BLaER1 treated with 17β-estradiol and CSF1 and Interleukin-3, amounts not matched to agents 10 nM and 100 nM (cell line): ENCODE data around the gene HNRNPM.

ENCODE experiments used
- H3K27ac ChIP-seq, 11 experiments: shearing (Covaris generic); formaldehyde crosslinking; 2 replicates each; pipeline ENCODE4 v1.8.1; 2022
- H3K27me3 ChIP-seq, 11 experiments: shearing (Covaris generic); formaldehyde crosslinking; 2 replicates each; pipeline ENCODE4 v1.8.1; 2022
- H3K36me3 ChIP-seq, 11 experiments: shearing (Covaris generic); formaldehyde crosslinking; 2 replicates each; pipeline ENCODE4 v1.8.1; 2022
- H3K4me1 ChIP-seq, 10 experiments: shearing (Covaris generic); formaldehyde crosslinking; 2 replicates each; pipeline ENCODE4 v1.8.1; 2022
- H3K4me2 ChIP-seq, 11 experiments: shearing (Covaris generic); formaldehyde crosslinking; 2 replicates each; pipeline ENCODE4 v1.8.1; 2022
- H3K4me3 ChIP-seq, 10 experiments: shearing (Covaris generic); formaldehyde crosslinking; 2 replicates each; pipeline ENCODE4 v1.8.1; 2022
- H3K9ac ChIP-seq, 11 experiments: shearing (Covaris generic); formaldehyde crosslinking; 2 replicates each; pipeline ENCODE4 v1.8.1; 2022
- H3K9me3 ChIP-seq, 11 experiments: shearing (Covaris generic); formaldehyde crosslinking; replicated peaks in 1 of 11; 2 replicates each; pipeline ENCODE4 v1.8.1; 2022
- H4K20me1 ChIP-seq, 11 experiments: shearing (Covaris generic); formaldehyde crosslinking; 2 replicates each; pipeline ENCODE4 v1.8.1; 2022
- Cebpa-rat ChIP-seq, 11 experiments: shearing (Covaris generic); IDR thresholded peaks; 2 replicates each; pipeline ENCODE4 v1.8.1; 2022

HNRNPM gene

DNA sequence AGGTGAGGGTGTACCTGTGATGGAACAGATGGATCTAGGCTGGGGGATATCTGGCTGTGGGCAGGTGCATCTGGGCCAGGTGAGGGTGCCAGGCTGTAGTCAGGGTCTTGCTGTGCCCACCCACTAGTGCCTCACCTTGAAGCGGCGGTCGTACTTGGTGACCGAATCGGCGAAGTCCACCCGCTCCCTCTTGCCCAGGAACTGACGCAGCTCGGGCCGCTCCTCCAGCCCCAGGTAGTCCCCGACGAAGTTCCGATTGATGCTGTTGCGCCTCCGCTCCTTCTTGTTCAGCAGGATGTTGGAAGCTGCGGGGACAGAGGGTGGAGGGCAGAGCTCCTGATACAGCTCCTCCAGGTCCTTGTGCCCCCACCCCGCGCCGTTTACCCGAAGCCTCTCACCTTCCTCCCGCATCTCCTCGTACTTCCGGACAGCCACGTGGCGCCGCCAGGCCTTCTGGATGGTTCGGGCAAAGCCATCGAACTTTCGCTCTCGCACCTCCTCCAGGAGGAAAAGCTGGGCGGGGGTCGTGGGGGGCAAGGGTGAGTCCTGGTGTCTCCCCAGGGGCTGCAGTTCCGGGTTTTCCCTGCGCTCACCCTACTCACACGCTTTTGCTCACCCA lies 85.4 kb downstream of the HNRNPM start:
- H3K9ac ChIP-seq: no peak overlapping the region
- no peak overlapping the region for H3K4me2 ChIP-seq

DNA sequence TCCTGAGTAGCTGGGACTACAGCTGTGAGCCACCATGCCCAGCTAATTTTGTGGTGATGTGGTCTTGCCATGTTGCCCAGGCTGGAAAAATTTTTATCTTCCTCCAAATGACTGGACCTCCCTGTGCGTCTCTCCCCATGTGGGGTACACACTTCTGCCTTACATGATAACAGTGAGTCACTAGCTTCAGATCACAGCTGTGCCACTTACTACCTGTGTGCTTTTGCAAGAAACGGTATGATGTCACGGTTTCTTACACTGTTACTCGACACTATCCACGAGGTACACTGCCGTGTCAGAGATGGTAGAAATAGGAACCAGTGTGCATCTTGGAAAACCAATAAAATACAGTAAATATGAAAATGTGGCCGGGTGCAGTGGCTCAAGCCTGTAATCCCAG lies 86.7 kb downstream of the HNRNPM start:
- Histone ChIP-seq H3K27me3 (no peaks in the 10 kb centered on the region), H3K4me3 (no peak overlapping the region), H3K36me3 (peaks cover 0 to 100% (median 100%) of the 10 kb centered on the region in 11 experiments; a peak in 21 of 22 replicates), H3K4me2 (no peak overlapping the region), H3K9ac (no peak overlapping the region), H3K9me3 (peaks cover 0 to 31% (median 9%) of the 10 kb centered on the region in 11 experiments; a peak in 14 of 22 replicates), H3K4me1 (peaks cover 0 to 28% (median 11%) of the 10 kb centered on the region in 10 experiments; a peak in 14 of 20 replicates), H4K20me1 (peaks cover 0 to 100% (median 71%) of the 10 kb centered on the region in 11 experiments; a peak in 15 of 22 replicates), H3K27ac (no peak overlapping the region)
- no peak for TF ChIP-seq Cebpa-rat (IDR thresholded peaks at IDR 0.05)

More for the DNA sequence above, 85.4 kb downstream of the HNRNPM start:
- peaks cover 0 to 39% (median 20%) of the 10 kb centered on the region in 11 experiments; a peak in 16 of 22 replicates for H3K9me3 ChIP-seq
- peaks cover 0 to 100% (median 77%) of the 10 kb centered on the region in 11 experiments; a peak in 15 of 22 replicates for H4K20me1 ChIP-seq
- H3K4me1 ChIP-seq: peaks cover 6 to 39% (median 16%) of the 10 kb centered on the region in 10 experiments; a peak in 15 of 20 replicates
- H3K36me3 ChIP-seq: peaks cover 8 to 100% (median 100%) of the 10 kb centered on the region in 11 experiments; a peak in 21 of 22 replicates
- H3K27ac ChIP-seq: no peak overlapping the region
- no peaks in the 10 kb centered on the region for H3K27me3 ChIP-seq
- TF ChIP-seq Cebpa-rat (IDR thresholded peaks at IDR 0.05): no peak
- no peak overlapping the region for H3K4me3 ChIP-seq

DNA sequence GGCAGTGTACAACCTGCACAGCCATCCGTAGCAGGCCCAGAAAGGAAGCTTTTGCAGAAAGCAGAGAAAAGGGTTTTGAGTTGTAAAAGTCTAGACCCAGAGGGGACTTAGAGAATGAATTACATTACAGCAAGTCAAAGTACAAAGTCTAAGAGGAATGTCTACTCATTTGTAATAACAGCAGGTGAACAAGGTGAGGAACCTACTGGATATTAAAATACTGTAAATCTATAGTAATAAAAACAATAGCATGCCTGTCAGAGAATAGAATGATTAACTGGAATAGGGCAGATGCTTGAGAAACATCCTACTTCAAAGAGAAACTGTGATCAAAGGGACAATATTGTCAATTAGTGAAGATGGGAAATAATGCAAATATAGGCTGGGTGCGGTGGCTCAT lies 87.5 kb downstream of the HNRNPM start:
- no peak for TF ChIP-seq Cebpa-rat (IDR thresholded peaks at IDR 0.05)
- H3K27ac ChIP-seq: no peak overlapping the region
- H3K4me3 ChIP-seq: no peak overlapping the region
- peaks cover 0 to 98% (median 68%) of the 10 kb centered on the region in 11 experiments; a peak in 15 of 22 replicates for H4K20me1 ChIP-seq
- no peaks in the 10 kb centered on the region for H3K27me3 ChIP-seq
- H3K4me1 ChIP-seq: peaks cover 0 to 20% (median 4%) of the 10 kb centered on the region in 10 experiments; a peak in 12 of 20 replicates
- H3K36me3 ChIP-seq: peaks cover 0 to 99% (median 98%) of the 10 kb centered on the region in 11 experiments; a peak in 21 of 22 replicates
- H3K9ac ChIP-seq: no peak overlapping the region
- peaks cover 0 to 23% (median 1%) of the 10 kb centered on the region in 11 experiments; a peak in 7 of 22 replicates for H3K9me3 ChIP-seq
- no peak overlapping the region for H3K4me2 ChIP-seq

DNA sequence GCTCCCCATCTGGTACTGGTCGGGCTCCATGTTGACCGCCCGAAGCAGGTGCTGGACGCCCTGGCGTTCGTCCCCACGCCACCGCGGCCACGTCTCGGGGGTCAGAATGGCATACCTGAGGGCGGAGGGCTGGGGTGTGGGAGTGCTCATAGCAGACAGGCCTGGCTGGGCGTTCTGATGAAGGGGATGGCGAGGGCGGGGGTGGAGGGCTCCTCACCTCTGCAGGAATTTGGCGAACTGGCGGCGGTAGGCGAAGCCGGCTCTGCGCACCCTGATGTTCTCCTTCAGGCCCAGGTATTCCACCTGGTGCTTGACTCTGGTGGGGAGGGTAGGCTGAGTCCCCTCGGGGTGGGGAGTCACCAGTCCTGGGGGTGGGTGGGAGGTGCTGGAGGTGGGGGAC lies 91.5 kb downstream of the HNRNPM start:
- no peaks in the 10 kb centered on the region for H3K27me3 ChIP-seq
- no peak overlapping the region for H3K27ac ChIP-seq
- H3K9me3 ChIP-seq: no peaks in the 10 kb centered on the region
- H3K9ac ChIP-seq: no peak overlapping the region
- no peak overlapping the region for H3K4me3 ChIP-seq
- peaks cover 0 to 97% (median 29%) of the 10 kb centered on the region in 11 experiments; a peak in 12 of 22 replicates for H4K20me1 ChIP-seq
- TF ChIP-seq Cebpa-rat (IDR thresholded peaks at IDR 0.05): no peak
- H3K4me2 ChIP-seq: no peak overlapping the region
- H3K36me3 ChIP-seq: peaks cover 0 to 99% (median 98%) of the 10 kb centered on the region in 11 experiments; a peak in 18 of 22 replicates
- peaks cover 0 to 4% (median 0%) of the 10 kb centered on the region in 10 experiments; a peak in 2 of 20 replicates for H3K4me1 ChIP-seq

DNA sequence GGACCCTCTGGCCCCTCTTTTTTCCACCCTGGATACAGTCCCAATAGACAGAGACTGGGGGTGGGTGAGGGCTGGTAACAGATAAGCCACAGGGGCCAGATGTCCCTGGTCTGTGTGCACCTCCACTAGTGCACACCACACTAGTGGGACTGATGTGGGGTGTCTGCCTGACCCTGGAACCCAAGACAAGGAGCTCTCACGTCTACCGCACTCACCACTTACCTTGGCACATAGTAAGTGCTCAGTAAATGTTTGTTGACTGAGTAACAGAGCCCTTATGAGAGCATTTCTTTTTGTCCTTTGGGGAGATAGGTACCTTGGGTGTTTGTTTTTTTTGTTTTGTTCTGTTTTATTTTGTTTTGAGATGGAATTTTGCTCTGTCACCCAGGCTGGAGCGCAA lies 92.3 kb downstream of the HNRNPM start:
- Histone ChIP-seq H4K20me1 (peaks cover 0 to 97% (median 29%) of the 10 kb centered on the region in 11 experiments; a peak in 12 of 22 replicates), H3K4me1 (0 out of 20 replicates have a peak, but pooled peaks cover 0 to 5% (median 0%) of the 10 kb centered on the region in 10 experiments), H3K36me3 (peaks cover 0 to 99% (median 98%) of the 10 kb centered on the region in 11 experiments; a peak in 18 of 22 replicates), H3K4me2 (no peak overlapping the region), H3K4me3 (no peak overlapping the region), H3K9me3 (no peaks in the 10 kb centered on the region), H3K27me3 (no peaks in the 10 kb centered on the region), H3K27ac (no peak overlapping the region; a peak in 1 of 22 replicates), H3K9ac (no peak overlapping the region)
- TF ChIP-seq Cebpa-rat (IDR thresholded peaks at IDR 0.05): no peak
